ENCODE results near the gene HOXA4.
A peak's percentile ranks its signal among the peaks of the same experiment; 100 is the strongest.

The HOXA4 gene

DNA sequence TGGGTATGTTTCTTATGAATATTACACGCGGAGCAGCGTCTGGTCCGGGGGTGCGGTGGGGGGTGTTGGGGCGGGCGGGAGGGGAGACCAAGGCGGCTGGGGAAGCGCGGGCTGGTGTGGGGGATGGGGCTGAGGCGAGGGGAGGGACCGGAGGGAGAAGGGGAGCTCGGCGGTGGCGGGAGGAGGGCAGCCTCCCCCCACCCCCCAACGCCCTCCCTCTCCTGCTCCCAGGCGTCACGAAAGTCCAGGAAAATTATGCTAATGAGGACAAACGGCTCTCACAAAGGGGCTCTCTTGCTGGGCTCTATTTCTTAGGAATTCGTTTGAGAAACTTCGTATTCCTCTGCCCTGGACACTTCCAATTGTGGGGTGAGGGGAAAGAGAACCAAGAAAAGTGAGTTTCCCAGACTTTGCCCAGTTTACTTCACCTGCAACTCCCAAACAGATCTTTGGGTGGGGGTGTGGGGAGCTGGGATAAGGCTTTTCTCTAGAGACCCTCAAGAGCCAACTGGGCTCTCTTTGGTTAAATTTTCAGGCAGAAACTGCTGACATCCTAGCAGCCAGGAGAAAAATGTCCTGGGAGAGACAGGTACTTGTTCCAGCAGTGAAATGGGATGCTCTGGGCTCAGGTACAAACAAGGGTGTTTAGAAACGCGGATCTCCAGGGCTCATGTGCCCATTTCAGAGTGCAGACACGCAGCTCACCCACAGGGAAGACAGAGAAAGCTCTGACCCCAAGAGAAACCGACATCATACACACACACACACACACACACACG, 16.4 kb downstream of the HOXA4 start:
- DNase-seq, result no peak

DNA sequence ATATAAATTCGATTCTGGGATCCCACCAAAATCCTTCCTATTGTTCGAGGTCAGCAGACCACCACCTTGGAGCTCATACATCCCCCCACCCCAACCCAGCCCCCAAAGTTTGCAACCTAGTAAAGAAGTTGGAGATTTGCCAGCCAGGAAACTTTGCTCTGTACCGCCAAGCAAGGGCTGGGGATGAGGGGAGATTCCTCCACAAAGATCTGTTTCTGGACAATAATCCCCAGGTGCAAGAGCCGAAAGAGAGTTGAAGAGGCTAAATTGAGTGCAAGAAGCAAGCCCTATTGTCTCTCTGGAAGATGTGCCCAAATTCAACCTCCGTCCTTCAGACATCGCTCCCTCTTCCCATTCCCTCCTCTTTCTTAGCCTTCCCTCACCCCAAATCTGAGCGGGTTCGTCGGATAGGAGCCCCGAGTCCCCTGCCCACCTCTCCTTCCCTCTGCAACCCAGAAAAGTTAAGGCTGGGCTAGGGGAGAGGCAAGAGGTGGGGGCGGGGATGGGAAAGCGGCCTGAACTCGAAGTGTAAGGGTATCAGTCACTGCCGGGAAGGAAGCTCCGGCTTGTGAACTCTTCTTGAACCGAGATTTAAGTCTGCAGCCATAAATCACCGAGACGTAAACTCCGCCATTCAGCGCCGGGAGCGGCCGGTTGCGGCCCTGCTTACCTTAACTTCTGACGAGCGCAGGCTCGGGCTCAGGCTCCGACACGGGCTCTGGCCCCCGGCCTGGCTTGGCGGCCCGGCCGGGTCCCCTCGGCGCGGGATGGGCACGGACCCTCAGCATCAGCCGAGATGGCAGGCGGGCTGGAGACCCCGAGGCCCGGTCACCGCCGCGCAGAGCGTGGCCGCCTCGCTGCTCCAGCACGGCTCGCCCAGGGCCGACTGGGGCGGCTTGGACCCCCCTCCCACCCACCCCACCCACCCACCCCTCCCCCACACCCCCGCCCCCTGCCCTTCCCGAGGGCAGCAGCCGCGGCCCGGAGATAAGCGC, 17.3 kb downstream of the HOXA4 start:
- no peak for DNase-seq

DNA sequence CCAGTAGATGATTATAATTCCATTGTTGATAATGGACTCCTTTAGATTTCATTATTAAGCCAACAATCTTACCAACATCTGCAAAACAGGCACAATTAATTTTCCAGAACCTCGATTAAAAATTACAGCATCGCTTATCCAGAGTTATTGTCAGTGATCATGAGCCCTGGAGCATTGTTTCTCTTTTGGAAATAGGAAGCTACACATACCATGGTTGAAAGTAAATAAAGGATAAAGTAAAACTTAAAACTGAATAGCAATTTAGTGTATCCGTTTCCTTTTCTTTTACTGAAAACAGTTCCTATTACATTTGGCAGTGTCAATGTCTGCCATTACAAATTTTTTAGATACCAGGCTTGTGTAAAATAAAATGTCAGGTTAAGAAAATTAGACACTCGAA, 18.2 kb downstream of the HOXA4 start:
- no peak for DNase-seq

DNA sequence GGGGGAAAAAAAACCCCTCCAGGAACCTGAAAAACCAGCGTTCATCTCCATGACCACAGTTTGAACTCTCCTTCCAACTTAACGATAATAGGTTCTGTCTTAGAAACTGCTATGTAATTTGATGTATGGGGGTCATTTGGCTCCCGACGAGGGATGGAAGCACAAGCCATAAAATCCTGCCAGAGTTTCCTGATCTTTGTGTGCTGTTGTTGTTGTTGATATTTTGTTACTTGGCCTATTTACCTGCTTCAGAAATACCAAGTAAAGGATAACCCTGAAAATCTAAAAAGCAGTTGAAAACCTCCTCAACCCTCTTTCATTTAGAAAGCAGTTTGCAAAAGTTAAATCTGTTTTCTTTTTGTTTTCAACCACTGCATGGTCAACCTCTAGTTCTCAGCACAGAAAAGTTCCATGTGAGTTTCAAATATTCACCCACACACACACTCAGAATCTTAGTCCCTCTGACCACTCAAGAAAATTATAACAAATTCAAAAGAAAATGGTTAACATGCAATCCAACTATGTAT, 18.7 kb downstream of the HOXA4 start:
- DNase-seq, result no peak

DNA sequence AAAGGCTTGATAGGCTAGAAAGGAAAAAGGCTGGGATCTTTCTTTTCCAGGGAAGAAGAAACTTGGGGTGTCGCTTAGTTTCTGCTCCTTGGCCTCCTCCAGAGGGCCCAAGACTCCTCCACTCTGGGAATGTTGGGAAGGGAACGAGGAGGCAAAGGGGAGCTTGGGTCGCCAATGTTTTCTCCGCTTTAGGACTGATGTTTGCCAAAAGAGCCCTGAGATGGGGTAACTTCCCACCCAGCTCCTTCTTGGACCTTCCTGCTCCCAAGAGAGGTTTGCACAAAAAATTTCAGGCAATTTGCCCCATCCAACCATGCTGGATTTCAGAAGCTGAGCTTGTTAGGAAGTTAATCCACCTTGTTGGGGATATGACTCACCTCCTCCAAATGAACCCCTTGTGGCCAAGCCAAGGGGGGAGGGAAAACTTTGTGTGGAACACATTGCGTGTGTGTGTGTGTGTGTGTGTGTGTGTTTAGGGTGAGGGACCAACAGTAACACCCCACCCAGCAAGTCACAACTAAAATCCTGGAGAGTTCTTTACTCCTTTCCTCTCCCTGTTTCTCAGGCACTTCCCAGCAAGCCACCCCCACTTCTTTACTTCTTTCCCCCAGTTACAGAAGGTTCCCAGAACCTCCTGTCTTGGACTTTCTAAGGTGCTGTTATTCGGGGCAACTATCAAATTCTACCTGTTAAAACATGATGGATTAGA, 19.4 kb downstream of the HOXA4 start:
- DNase-seq, result no peak

DNA sequence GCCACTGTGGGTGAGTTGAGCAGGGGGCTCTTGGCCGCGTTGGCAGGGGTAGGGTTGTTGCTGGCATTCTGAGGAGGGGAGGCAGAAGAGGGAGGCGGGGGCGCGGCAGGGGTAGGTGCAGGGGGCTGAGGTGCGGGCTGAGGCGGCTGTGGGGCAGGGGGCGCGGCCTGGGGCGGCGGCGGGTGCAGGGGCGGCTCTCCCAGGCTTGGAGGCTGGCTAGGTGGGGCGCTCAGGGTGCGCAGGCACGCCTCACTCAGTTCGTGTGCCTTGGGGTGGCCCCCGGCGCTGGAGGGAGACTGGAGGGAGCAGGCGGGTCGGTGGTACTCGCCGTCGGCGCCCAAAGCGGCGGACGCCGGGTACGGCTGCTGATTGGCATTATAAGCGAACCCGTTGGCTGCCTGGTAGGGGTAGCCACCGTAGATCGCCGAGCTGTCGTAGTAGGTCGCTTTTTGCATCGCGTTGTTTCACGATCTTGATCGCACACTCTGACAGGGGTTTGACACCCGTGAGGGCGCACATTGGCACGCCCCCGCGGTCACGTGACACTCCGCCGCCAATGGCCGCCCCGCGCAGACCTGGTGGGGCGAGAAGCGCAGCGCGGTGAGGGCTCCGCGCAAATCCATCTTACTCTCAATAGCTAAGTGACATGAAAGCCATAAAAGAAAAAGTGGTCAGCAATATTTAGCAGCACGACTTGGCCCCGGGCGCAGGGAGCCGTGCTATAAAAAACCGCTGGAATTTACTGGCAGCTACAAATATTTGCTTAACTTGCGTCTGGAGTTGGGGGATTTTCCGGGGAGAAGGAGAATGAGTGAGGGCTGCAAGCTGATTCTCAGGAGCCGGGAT, 20.1 kb downstream of the HOXA4 start:
- peak; percentile 84 for DNase-seq

DNA sequence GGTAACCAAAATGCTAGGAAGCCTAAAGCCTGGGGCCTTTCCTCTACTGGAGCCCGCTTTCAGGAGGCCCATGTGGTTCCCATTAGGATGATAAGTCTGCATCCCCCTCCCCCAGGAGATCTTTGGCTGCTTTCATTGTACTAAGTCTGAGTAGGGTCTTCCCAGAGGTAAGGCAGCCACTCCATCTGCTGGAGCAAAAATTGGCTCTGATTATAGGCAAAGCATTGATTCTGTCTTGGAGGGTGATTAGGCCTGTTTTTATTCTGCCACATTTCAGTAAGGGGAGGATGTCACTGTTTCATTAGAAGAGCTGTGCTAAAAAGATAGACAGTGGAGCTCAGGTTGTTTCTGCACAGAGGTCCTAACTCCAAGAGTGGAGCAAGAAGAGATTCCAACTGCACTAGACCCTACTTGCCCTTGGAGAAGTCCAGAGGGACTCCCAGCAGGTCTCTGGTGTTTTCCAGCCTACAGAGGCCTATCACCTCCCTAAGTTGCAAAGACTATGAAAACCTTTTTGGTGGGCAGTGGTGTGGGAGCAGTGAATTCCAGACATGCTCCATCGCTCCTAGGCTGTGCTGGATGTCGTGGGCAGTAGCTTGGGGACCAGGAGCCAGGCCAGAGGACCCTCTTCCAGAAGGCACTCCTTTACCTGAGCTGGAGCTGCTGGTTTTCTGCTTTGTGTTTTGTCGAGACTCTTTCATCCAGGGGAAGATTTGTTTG, 20.9 kb downstream of the HOXA4 start:
- DNase-seq, result no peak

DNA sequence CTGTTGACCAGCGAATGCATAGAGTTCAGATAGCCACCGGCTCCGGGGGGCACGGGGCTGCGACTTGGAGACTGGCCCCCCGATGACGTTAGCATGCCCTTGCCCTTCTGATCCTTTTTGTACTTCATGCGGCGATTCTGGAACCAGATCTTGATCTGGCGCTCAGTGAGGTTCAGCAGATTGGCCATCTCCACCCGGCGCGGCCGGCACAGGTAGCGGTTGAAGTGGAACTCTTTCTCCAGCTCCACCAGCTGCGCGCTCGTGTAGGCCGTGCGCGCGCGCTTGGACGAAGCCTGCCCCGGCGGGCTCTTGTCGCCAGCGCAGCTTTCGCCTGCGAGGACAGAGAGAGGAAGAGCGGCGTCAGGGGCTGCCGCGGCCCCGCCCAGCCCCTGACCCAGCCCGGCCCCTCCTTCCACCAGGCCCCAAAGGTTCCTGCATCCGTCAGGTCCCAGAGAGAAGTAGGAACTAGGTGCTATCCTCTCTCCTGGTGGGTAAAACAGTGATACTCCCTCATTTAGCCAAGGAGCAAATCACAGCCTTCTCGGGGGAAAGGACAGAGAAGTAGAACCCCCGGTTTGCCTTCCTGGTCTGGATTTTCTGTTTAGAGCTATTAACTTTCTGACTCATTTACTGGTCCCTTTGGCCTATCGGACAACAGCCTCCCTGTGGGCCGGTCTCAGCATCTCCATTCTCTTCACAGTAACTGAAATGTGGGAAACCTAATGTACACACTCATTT, 22.0 kb downstream of the HOXA4 start:
- no peak for DNase-seq

DNA sequence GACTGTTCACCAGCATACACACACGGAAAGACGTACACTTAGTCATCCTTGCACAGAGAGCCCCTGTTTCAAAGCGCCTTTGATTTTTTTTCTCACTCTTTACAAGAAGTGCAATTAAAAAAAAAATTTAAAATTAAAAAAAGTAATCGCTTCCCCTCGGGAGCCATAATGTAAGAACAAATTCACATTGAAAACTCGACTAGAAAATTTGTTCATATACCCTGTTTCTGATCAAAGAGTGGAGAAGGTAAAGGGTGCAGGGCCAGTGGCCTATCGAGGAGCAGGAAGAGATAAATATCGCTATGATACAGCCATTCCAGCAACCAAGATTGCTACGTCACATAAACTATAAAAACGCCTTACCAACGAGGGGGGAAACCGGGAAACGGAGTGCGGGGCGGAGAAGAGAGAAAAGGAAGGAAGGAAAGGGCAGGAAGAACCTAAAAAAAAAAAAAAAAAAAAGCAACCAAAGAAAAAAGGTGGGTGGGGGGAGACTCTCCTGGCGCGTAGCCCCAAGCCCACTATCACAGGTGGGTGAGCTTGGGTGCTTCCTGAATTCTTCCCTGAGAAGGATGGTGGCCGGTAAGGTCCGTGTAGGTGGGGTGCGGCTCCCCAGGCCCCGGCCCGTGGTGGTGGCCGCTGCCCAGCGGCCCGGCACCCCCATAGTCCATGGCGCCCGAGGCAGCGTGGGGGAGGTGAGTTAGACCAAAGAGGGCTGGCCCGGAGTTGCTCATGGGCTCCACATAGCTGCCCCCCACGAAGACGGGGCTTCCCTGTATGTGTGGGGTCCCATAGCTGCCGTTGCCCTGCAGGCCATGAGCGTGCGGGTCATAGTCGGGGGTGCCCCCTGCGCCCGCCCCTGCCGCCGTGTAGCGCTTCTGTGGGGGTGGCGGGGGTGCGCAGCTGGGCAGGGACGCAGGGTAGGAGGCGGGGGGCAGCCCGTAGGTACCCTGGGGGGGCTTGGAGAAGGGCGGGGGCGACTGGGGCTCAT, 22.9 kb downstream of the HOXA4 start:
- DNase-seq, result no peak

DNA sequence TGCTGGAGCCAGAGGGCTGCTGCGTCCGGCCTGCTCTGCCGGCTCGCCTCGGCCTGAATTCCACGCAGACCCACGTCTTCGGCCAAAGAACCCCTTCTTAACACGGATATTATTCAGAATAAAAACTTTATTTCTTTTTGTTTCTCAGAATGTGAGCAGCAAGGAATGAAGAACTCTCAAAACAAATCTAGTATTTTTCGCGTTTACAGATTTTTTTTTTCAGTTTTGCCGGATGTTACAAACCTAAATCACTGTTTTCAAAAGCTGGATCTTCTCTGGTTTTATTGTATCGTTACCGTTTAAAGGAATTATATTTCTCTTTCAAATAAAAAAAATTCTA, 23.7 kb downstream of the HOXA4 start:
- DNase-seq, result no peak

DNA sequence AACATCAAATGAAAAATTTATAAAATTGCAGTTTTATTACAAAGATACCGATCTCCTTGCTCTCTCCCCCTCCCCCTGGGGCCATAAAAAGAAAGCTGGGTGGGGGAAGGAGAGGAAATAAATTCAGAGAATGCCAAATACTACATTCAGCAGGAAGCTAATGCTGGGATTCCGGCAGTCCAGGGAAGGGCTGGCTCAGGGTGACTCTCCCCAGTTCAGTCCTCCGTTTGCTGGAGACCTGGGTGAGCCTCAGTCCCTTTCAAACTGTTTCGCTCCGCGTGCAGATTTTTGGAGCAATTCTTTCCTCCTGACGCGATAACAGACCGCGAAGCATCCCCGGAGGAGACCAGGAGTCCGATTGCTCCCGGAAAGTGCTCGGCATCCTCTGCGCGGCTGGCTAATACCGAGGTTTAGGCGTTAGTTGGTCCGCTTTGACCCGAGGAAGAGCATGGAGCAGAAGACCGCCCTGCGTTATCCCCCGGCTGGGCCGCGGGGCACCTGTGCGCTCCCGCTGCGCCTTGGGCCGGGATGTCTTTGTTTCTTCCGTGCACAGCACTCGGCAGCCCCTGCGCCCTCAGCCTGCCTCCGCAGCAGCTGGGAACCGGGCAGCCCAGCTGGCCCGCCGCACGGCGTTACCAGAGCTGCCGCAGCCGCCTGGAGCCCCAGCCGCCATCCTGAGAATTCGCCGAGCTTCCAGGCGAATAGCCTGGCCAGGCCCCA, 24.2 kb downstream of the HOXA4 start:
- no peak for DNase-seq

DNA sequence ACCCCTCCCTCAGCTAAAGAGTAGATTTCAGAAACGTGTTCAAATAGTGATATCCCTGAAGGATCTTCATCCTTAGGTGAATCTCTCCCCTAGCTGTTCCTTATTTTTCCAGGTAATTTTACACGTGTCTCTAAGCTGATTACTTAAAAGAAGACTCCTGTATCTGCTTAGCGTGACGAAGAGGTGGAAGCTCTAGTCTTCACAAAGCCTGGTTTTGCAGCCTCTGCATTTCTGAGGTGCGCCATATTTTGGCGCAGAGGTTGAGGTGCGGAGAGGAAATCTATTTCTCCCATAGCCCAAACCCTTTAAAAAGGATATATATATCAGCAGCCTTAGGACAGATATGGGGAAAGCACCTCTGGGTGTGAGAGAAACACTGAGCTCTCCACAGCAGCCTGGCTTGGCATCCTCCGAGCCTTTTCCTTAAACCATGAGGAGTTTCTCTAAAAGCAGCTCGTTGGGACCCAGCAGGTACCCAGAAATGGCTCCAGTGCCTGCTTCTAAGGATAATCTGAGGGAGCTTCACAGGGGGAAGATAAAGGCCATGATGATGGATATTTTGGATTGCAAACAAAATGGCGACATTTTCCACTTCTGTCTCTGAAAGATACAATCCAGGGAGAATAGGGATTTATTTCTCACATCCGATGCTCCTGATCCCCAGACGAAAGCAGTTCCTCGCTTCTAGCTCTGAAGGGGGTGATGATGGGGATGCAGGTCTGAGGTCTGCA, 25.1 kb downstream of the HOXA4 start:
- DNase-seq, result no peak

DNA sequence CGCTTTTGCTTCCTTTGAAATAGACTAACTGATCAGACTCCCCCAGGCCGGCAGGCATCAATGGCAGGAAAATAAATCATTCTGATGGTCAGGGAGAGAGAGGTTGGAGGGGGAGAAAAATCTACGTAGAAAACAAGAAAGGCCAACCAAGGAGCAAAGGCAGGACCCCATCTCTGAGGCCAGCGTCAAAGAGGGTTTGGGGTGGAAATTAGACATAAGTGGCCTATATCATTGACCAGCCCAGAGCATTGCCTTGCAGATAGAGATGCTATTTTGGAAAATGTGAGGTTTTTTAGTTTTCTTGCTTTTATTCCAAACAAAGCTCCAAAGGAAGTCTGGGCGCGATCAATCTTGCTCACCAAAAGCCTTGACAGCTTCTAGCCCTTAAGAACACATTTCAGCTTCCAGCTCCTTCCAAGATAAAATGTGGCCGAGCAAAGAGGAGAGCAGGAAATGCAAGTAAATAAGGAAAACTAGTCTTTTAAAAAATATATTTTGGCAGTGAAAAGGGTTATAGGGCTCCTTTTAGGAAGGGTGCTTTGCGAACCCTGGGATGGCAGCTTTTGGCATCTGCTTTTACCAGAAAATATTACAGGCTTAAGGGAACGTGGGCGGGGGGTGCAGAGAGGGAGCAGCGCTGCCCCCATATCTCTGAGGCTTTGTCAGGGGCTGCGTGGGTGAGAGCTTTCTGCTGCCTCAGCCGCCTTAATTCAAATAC, 26.1 kb downstream of the HOXA4 start:
- no peak for DNase-seq

DNA sequence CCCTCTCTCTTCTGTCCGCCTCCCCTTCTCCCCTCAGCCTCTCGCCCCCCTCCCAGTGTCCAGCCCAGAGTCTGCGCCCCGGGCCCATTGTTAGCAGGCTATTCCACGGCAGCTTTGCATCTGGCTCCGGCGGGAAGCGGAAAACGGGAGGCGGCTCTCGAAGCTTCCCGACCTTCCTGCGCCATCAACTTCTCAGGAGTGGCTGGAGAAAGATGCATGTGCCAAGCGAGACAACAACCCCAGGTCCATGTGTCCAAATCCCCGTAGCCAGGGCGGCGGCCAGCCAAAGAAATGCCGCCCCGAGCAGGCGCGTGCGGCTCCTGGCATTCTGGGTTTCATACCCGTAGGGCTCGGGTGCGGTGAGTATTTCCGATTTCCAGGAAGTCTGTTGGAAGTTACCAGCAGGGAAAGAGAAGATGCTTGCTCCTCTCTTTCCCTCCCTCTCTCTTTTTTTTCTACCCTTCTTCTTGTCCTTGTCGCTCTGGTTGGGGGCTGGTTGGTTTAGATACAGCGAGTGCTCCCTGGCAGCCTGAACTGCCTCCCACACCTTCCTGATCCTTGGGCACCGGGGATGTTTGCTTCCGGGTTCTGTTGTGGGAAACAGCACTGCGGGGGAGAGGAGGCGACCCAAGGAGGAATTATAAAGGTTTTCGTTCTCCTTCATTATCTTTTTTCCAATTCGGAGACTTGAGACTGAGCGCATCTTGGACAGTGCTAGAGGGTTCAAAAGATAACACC, 26.9 kb downstream of the HOXA4 start:
- DNase-seq, result no peak

DNA sequence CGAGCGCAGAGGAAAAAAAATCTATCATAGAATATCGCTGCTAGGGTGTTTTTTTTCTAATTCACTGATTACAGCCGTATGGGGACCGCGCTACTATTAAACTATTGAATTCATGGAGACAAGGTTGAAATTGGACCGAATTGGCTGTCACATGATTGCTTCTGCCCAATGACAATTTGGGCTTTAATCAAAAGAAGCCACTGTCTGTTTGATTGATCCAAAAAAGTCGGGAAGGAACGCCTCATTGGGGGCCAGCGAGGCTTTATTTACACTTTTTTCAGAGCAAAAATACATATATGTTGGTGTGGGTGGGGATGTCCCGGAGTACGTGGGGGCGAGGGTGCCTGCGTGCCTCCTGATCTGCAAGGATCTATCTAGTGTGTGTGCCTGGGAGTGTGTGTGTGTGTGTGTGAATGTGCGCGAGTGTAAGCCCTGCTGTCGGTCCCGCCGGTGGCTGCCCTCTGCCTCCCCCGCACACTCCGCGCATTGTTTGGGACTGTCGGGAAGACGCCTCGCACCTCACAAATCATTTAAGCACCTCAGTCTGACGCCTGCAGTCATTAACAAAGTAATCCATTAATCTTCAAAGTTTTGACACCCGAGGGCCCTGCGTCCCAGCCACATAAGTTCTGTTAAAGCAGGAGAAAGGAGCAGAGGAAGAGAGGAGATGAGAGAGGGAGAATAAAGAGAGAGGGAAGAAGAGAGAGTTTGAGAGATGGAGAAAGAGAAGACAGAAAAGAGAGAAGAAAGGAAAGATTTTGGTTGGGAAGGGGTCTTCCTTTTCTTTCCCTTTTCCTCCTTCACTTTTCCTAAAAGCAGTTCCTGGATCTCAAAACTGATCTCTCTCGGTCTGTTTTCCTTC, 27.7 kb downstream of the HOXA4 start, which contains the start of gene HOXA2:
HOXA2 (minus strand) TSS at position 103 of the 862 bp plus-strand sequence. CDS start 183 bp downstream, outside the sequence.
- DNase-seq, result no peak
